Central memory CD8-positive, alpha-beta T cell (primary cell): ENCODE measurements around the gene SQSTM1.
A peak's percentile ranks its signal among the peaks of the same experiment; 100 is the strongest.

Source experiments
- ATAC-seq: fragments of 150-1000 bp; cut with Tn5 transposase; replicated peaks from 2 replicates; pipeline ENCODE4 v1.10.0; 2022; ENCODE audit warnings: mild to moderate bottlenecking, moderate FRiP score, moderate number of reproducible peaks; ENCODE audit not compliant: poor library complexity, severe bottlenecking; ENCODE audit errors: extremely low read depth
- DNase-seq, 2 donors: peaks; one replicate each; pipeline ENCODE4 v3.0.0; 2021; ENCODE audit warnings: low spot score in 2 of 2
- H3K27ac Mint-ChIP-seq: one replicate; pipeline ENCODE4 v1.8.0; 2022; ENCODE audit warnings: low read depth, mild to moderate bottlenecking, moderate library complexity, mixed read lengths
- H3K27me3 Mint-ChIP-seq: one replicate; pipeline ENCODE4 v1.8.0; 2022; ENCODE audit warnings: mixed read lengths
- H3K36me3 Mint-ChIP-seq: one replicate; pipeline ENCODE4 v1.8.0; 2022; ENCODE audit warnings: mild to moderate bottlenecking, moderate library complexity, mixed read lengths; ENCODE audit not compliant: insufficient read depth
- H3K4me1 Mint-ChIP-seq: one replicate; pipeline ENCODE4 v1.8.0; 2022; ENCODE audit warnings: mixed read lengths
- H3K4me3 Mint-ChIP-seq: one replicate; pipeline ENCODE4 v1.8.0; 2022; ENCODE audit warnings: mild to moderate bottlenecking, moderate library complexity, mixed read lengths
- H3K9me3 Mint-ChIP-seq: one replicate; pipeline ENCODE4 v1.8.0; 2022; ENCODE audit warnings: mixed read lengths

The SQSTM1 gene

GRCh38 chr5:179817470-179817840 is 3.2 kb upstream of the SQSTM1 start:
- H3K9me3 Mint-ChIP-seq, result no peaks in the 10 kb centered on the region
- ATAC-seq (no peak), DNase-seq (no peak)
- H3K36me3 Mint-ChIP-seq, result peaks cover 32% of the 10 kb centered on the region
- H3K27me3 Mint-ChIP-seq, result no peaks in the 10 kb centered on the region
- H3K4me3 Mint-ChIP-seq, result no peak overlapping the region
- H3K4me1 Mint-ChIP-seq, result peaks cover 34% of the 10 kb centered on the region
- peak overlapping the region; percentile 93 for H3K27ac Mint-ChIP-seq

GRCh38 chr5:179817890-179818745 is 2.6 kb upstream of the SQSTM1 start:
- Mint-ChIP-seq H3K27ac (peak overlapping the region; percentile 93), H3K36me3 (peaks cover 37% of the 10 kb centered on the region), H3K4me1 (peaks cover 39% of the 10 kb centered on the region), H3K9me3 (no peaks in the 10 kb centered on the region), H3K4me3 (peak overlapping the region; percentile 93), H3K27me3 (no peaks in the 10 kb centered on the region)
- ATAC-seq (no peak), DNase-seq (no peak)

- Mint-ChIP-seq H3K36me3 (peaks cover 41% of the 10 kb centered on the region), H3K4me1 (peaks cover 40% of the 10 kb centered on the region), H3K27ac (peak overlapping the region; percentile 93), H3K27me3 (no peaks in the 10 kb centered on the region), H3K9me3 (no peaks in the 10 kb centered on the region), H3K4me3 (peak overlapping the region; percentile 93)
- peak; percentile 52 for ATAC-seq
- DNase-seq, result peak; percentile 68 to 81
These were observed 1.9 kb upstream of the SQSTM1 start for GRCh38 chr5:179818746-179819295.

- DNase-seq, result no peak
- Mint-ChIP-seq H3K27me3 (no peaks in the 10 kb centered on the region), H3K27ac (peak overlapping the region; percentile 93), H3K9me3 (no peaks in the 10 kb centered on the region), H3K4me1 (peaks cover 41% of the 10 kb centered on the region), H3K36me3 (peaks cover 46% of the 10 kb centered on the region), H3K4me3 (peak overlapping the region; percentile 93)
- no peak for ATAC-seq
These were observed 1.2 kb upstream of the SQSTM1 start for GRCh38 chr5:179819296-179820126.

GRCh38 chr5:179820127-179820482 is 600 bp upstream of the SQSTM1 start:
- Mint-ChIP-seq H3K27ac (peak overlapping the region; percentile 93), H3K4me1 (peaks cover 46% of the 10 kb centered on the region), H3K36me3 (peaks cover 50% of the 10 kb centered on the region), H3K4me3 (peak overlapping the region; percentile 93), H3K9me3 (no peaks in the 10 kb centered on the region), H3K27me3 (no peaks in the 10 kb centered on the region)
- DNase-seq (no peak), ATAC-seq (no peak)

GRCh38 chr5:179821298-179822058 is 773 bp downstream of the SQSTM1 start:
- DNase-seq (peak; percentile 89), ATAC-seq (peak; percentile 74)
- H3K36me3 Mint-ChIP-seq, result peaks cover 61% of the 10 kb centered on the region
- peak overlapping the region; percentile 98 for H3K27ac Mint-ChIP-seq
- peak overlapping the region; percentile 93 for H3K4me3 Mint-ChIP-seq
- no peaks in the 10 kb centered on the region for H3K27me3 Mint-ChIP-seq
- H3K9me3 Mint-ChIP-seq, result no peaks in the 10 kb centered on the region
- peaks cover 46% of the 10 kb centered on the region for H3K4me1 Mint-ChIP-seq

- H3K4me1 Mint-ChIP-seq, result peaks cover 46% of the 10 kb centered on the region
These were observed 1.3 kb downstream of the SQSTM1 start for GRCh38 chr5:179822059-179822432.

GRCh38 chr5:179822444-179822990 is 1.8 kb downstream of the SQSTM1 start:
- Mint-ChIP-seq H3K9me3 (no peaks in the 10 kb centered on the region), H3K4me3 (peak overlapping the region; percentile 93), H3K27ac (peak overlapping the region; percentile 98), H3K36me3 (peaks cover 70% of the 10 kb centered on the region), H3K4me1 (peaks cover 48% of the 10 kb centered on the region), H3K27me3 (no peaks in the 10 kb centered on the region)
- ATAC-seq (no peak), DNase-seq (no peak)

More at GRCh38 chr5:179822059-179822432, 1.3 kb downstream of the SQSTM1 start:
- H3K36me3 Mint-ChIP-seq, result peaks cover 66% of the 10 kb centered on the region
- H3K4me3 Mint-ChIP-seq, result peak overlapping the region; percentile 93
- no peaks in the 10 kb centered on the region for H3K27me3 Mint-ChIP-seq
- no peak for ATAC-seq
- no peaks in the 10 kb centered on the region for H3K9me3 Mint-ChIP-seq
- peak overlapping the region; percentile 98 for H3K27ac Mint-ChIP-seq
- no peak for DNase-seq

GRCh38 chr5:179823937-179824744 is 3.4 kb downstream of the SQSTM1 start:
- Mint-ChIP-seq H3K9me3 (no peaks in the 10 kb centered on the region), H3K27me3 (no peaks in the 10 kb centered on the region), H3K27ac (no peak overlapping the region), H3K4me3 (no peak overlapping the region), H3K4me1 (peaks cover 47% of the 10 kb centered on the region), H3K36me3 (peaks cover 79% of the 10 kb centered on the region)
- ATAC-seq (no peak), DNase-seq (no peak)

- no peaks in the 10 kb centered on the region for H3K9me3 Mint-ChIP-seq
- no peaks in the 10 kb centered on the region for H3K27me3 Mint-ChIP-seq
- H3K4me3 Mint-ChIP-seq, result no peak overlapping the region
- peaks cover 81% of the 10 kb centered on the region for H3K36me3 Mint-ChIP-seq
- DNase-seq, result no peak
- H3K4me1 Mint-ChIP-seq, result peaks cover 51% of the 10 kb centered on the region
- H3K27ac Mint-ChIP-seq, result no peak overlapping the region
- no peak for ATAC-seq
These were observed 4.0 kb downstream of the SQSTM1 start for GRCh38 chr5:179824745-179825112.

GRCh38 chr5:179825655-179826182 is 5.0 kb downstream of the SQSTM1 start:
- Mint-ChIP-seq H3K4me1 (peaks cover 48% of the 10 kb centered on the region), H3K27ac (no peak overlapping the region), H3K36me3 (peaks cover 78% of the 10 kb centered on the region), H3K27me3 (no peaks in the 10 kb centered on the region), H3K4me3 (no peak overlapping the region), H3K9me3 (no peaks in the 10 kb centered on the region)
- ATAC-seq, result no peak
- DNase-seq, result no peak
